Right lobe of liver (tissue), 6 donors: ENCODE results near the gene GREM2. TPM values are rescaled to one million over a fixed set of nuclear protein-coding genes. Genes with fewer than 3 reads are reported as not detected.

Experiments used
- ATAC-seq, 4 donors: fragments of 200-7000 bp; cut with Tn5 transposase; one replicate each; pipeline ENCODE4 v1.9.1; 2020; ENCODE audit warnings: mild to moderate bottlenecking in 4 of 4, moderate library complexity in 4 of 4
- DNase-seq, 3 donors: peaks; one replicate each; pipeline ENCODE4 v3.0.0-alpha.2; 2020
- H3K27ac ChIP-seq, 3 donors: fragments of 200-600 bp; one replicate each; pipeline ENCODE4 v1.8.0; 2022
- H3K27me3 ChIP-seq, 2 donors: fragments of 200-600 bp; one replicate each; pipeline ENCODE4 v1.8.0; 2022
- H3K36me3 ChIP-seq, 4 donors: fragments of 200-600 bp; sonication (generic) in 1 of 4; one replicate each; pipeline versions ENCODE4 v1.5.1 to v1.8.0; 2017 to 2022; ENCODE audit warnings: control low read depth in 1 of 4
- H3K4me1 ChIP-seq, 4 donors: fragments of 200-600 bp; sonication (generic) in 1 of 4; one replicate each; pipeline versions ENCODE4 v1.5.1 to v1.8.0; 2017 to 2022; ENCODE audit warnings: control low read depth in 1 of 4
- H3K4me3 ChIP-seq, 3 donors: fragments of 200-600 bp; one replicate each; pipeline ENCODE4 v1.8.0; 2022
- H3K9me3 ChIP-seq, 4 donors: fragments of 200-600 bp; sonication (generic) in 1 of 4; one replicate each; pipeline versions ENCODE4 v1.5.1 to v1.8.0; 2017 to 2022; ENCODE audit warnings: control low read depth in 1 of 4
- POLR2A ChIP-seq: fragments of 450-650 bp; IDR thresholded peaks from one replicate; pipeline ENCODE4 v1.6.1; 2017; ENCODE audit warnings: antibody characterized with exemption, mild to moderate bottlenecking
- WGBS: methylation state at CpG from one replicate; pipeline ENCODE4 v1.1.6; 2018; ENCODE audit warnings: low coverage, low lambda C conversion rate; ENCODE audit not compliant: insufficient coverage; ENCODE audit errors: missing lambda C conversion rate; 5-methylcytosine and 5-hydroxymethylcytosine counted together
- intact Hi-C, 2 donors: fragments of 100-400 bp; cut with DNase I; formaldehyde crosslinking; loops; one replicate each; pipeline versions ENCODE4 v1.11.2 to v1.14.1; 2022
- total RNA-seq, 6 experiments: library from RNA; depleted of rRNA in 2 of 6; stranded (reverse); fragments of >200 nt in 2 of 6; fragmentation: NEBNext Ultra II Directional in 3 of 6; extraction: Animal tissue kit (Norgen Biotek cat#: 25700) in 3 of 6; gene quantifications; one replicate each; pipeline versions ENCODE4 v1.1.0 to v1.2.4, GENCODE V29; 2016 to 2023
- TF ChIP-seq, protein P1 (sequence below), 4 donors: fragments of 200-600 bp in 3 of 4; fragments of 450-650 bp in 1 of 4; IDR thresholded peaks; one replicate each; pipeline versions ENCODE4 v1.5.1 to v1.8.0; 2016 to 2022; ENCODE audit warnings: antibody characterized with exemption in 4 of 4, mild to moderate bottlenecking in 2 of 4
- donor health status: DM: no; HTN: yes; CAD: no.
- donor health status: DM: no; HTN: no; CAD: no.
- donor health status: DM: no; HTN: no; CAD: no.
- donor health status: DM: no; HTN: yes; CAD: no.
- donor health status: DM: no; HTN: yes; CAD: no.

GREM2 gene
- total RNA-seq, 6 experiments from 2014 or later = 5.1 to 27.4 (median 12.7) TPM

DNA sequence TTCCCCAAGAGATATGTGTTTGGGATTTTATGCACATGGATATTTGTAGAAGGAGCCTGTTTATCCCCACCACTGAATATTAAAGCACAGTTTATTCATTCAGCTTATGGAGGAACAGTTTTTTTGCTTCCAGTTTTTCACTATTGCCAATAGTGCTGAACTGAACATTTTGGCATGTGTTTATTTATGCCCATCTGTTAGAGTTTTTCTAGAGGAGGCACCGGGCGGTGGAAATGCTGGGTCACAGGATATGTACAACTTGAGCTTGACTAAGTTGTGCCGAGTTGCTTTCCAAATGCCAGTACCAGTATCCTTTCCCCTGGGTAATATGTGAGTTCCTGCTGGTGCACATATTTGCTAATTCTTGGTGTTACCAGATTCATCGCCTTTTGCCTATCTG lies 111.3 kb downstream of the GREM2 start:
- ATAC-seq = no peak
- peaks cover 0 to 11% (median 0%) of the 10 kb centered on the region in 4 donors for H3K4me1 ChIP-seq
- intact Hi-C loops = no loop called here
- no peaks in the 10 kb centered on the region for H3K27me3 ChIP-seq
- no peak overlapping the region for H3K27ac ChIP-seq
- H3K9me3 ChIP-seq = no peaks in the 10 kb centered on the region
- no peak overlapping the region for H3K4me3 ChIP-seq
- DNase-seq = no peak
- TF ChIP-seq POLR2A = no peak
- TF ChIP-seq, protein P1, sequence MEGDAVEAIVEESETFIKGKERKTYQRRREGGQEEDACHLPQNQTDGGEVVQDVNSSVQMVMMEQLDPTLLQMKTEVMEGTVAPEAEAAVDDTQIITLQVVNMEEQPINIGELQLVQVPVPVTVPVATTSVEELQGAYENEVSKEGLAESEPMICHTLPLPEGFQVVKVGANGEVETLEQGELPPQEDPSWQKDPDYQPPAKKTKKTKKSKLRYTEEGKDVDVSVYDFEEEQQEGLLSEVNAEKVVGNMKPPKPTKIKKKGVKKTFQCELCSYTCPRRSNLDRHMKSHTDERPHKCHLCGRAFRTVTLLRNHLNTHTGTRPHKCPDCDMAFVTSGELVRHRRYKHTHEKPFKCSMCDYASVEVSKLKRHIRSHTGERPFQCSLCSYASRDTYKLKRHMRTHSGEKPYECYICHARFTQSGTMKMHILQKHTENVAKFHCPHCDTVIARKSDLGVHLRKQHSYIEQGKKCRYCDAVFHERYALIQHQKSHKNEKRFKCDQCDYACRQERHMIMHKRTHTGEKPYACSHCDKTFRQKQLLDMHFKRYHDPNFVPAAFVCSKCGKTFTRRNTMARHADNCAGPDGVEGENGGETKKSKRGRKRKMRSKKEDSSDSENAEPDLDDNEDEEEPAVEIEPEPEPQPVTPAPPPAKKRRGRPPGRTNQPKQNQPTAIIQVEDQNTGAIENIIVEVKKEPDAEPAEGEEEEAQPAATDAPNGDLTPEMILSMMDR (IDR thresholded peaks at IDR 0.05) = no peak
- WGBS = 88% methylated on average over 4 of the region's 4 CpGs
- no peaks in the 10 kb centered on the region for H3K36me3 ChIP-seq

DNA sequence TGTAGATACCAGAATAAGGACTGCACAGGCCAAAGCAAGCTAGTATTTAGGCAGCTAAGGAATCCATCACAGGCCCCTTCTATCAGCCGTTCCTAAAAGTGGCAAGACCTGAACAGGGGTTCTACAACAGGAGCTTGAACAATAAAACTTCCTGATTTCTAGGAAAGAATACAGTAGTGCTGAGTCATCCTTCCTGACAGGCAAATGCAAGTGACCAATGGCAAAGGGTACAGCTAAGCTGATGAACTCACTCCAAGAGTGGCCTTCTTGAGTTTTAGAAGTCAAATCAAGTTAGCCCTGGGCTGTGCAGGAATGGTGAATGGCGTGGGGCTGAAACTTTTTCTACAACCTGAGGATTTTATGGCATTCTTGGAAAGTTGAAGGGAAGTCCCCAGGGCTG lies 112.9 kb downstream of the GREM2 start:
- DNase-seq (no peak), ATAC-seq (peak; percentile 22 to 62 (median 38))
- Histone ChIP-seq H3K4me3 (no peak overlapping the region), H3K4me1 (peaks cover 0 to 11% (median 0%) of the 10 kb centered on the region in 4 donors), H3K27me3 (no peaks in the 10 kb centered on the region), H3K9me3 (no peaks in the 10 kb centered on the region), H3K27ac (no peak overlapping the region), H3K36me3 (no peaks in the 10 kb centered on the region)
- WGBS = 56% methylated on average over 2 of the region's 2 CpGs
- TF ChIP-seq POLR2A = no peak
- TF ChIP-seq, protein P1 (IDR thresholded peaks at IDR 0.05) = no peak
- intact Hi-C loops = no loop called here

DNA sequence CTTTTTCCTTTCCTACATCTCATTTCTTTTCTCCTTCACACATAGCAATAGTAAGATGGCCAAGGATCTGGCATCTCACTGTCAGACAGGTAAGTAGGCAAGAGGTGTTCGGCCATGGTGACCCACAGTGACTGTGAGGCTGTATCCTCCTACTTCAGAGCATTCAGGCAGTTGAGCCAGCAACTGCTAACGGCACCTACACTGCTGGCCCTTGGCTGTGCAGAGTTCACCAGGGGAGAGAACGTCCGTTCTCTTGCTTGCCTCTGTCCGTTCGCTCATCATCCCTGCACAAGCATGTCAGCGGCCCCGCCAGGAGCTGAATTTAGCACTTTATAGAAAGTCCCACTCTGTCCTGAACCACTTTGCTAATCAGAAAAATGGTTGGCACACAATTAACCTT lies 113.6 kb downstream of the GREM2 start:
- Histone ChIP-seq H3K4me3 (no peak overlapping the region), H3K9me3 (no peaks in the 10 kb centered on the region), H3K27ac (no peak overlapping the region), H3K36me3 (no peaks in the 10 kb centered on the region), H3K27me3 (no peaks in the 10 kb centered on the region), H3K4me1 (peaks cover 0 to 11% (median 0%) of the 10 kb centered on the region in 4 donors)
- TF ChIP-seq, protein P1 (IDR thresholded peaks at IDR 0.05) = no peak
- no peak for TF ChIP-seq POLR2A
- intact Hi-C loops = no loop called here
- 86% methylated on average over 4 of the region's 8 CpGs for WGBS
- ATAC-seq = peak in 1 of 4 donors; percentile 24
- no peak for DNase-seq

DNA sequence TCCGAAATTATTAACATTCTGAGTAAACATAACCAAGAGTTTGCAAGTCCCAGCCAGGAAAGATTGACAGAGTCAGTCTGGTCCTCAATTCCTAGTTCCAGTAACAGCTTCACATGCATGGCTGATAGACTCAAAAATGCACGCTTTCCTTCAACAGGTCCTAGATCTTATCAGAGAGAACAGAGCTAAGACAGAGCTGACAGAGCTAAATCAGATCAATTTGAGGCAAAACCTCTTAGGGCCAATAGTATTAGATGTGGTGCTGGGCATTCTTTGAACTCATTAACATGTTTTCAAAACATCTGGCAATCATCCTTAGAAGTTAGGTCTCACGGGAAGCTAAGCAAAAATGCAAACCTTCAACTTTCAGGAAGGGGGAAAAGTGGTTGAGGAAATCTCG lies 114.0 kb downstream of the GREM2 start:
- no peaks in the 10 kb centered on the region for H3K27me3 ChIP-seq
- DNase-seq (no peak), ATAC-seq (no peak)
- H3K9me3 ChIP-seq = no peaks in the 10 kb centered on the region
- H3K4me3 ChIP-seq = no peak overlapping the region
- intact Hi-C loops = no loop called here
- no peaks in the 10 kb centered on the region for H3K36me3 ChIP-seq
- H3K4me1 ChIP-seq = peaks cover 0 to 11% (median 0%) of the 10 kb centered on the region in 4 donors
- no peak overlapping the region for H3K27ac ChIP-seq
- 80% methylated on average over 4 of the region's 4 CpGs for WGBS
- TF ChIP-seq, protein P1 (IDR thresholded peaks at IDR 0.05) = no peak
- TF ChIP-seq POLR2A = no peak

DNA sequence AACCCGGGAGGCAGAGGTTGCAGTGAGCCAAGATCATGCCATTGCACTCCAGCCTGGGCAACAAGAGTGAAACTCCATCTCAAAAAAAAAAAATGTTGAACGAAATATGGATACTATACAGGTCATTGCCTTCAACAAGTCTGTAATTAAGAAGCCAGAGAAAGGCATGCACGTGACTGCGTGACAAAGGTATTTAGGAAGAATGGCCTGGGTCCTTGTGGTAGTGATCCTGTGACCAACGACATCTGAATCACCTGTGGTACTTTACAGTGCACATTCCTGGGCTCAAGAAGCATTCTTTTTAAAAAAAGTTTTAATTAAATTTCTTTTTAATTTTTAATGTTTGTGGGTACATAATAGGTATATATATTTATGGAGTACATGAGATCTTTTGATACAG lies 115.0 kb downstream of the GREM2 start:
- 81% methylated on average over 4 of the region's 5 CpGs for WGBS
- DNase-seq (no peak), ATAC-seq (no peak)
- TF ChIP-seq, protein P1 (IDR thresholded peaks at IDR 0.05) = no peak
- TF ChIP-seq POLR2A = no peak
- Histone ChIP-seq H3K4me3 (no peak overlapping the region), H3K27ac (no peak overlapping the region), H3K36me3 (no peaks in the 10 kb centered on the region), H3K27me3 (no peaks in the 10 kb centered on the region), H3K4me1 (peaks cover 0 to 11% (median 0%) of the 10 kb centered on the region in 4 donors), H3K9me3 (no peaks in the 10 kb centered on the region)
- intact Hi-C loops = no loop called here
